ENCODE results near the gene IFITM5.
"Not testable (repeated sequence)": the region's sequence is repeated elsewhere in the genome, so short reads cannot be mapped to it uniquely, and the experiment has no call there.

The IFITM5 gene

GRCh38 chr11:299081-299891 lies at the start of gene IFITM5:
IFITM5 (minus strand) TSS chr11:299526; CDS start chr11:299490, 36 bp downstream.
- no peak for DNase-seq (ENCODE audit: low spot score)

DNA sequence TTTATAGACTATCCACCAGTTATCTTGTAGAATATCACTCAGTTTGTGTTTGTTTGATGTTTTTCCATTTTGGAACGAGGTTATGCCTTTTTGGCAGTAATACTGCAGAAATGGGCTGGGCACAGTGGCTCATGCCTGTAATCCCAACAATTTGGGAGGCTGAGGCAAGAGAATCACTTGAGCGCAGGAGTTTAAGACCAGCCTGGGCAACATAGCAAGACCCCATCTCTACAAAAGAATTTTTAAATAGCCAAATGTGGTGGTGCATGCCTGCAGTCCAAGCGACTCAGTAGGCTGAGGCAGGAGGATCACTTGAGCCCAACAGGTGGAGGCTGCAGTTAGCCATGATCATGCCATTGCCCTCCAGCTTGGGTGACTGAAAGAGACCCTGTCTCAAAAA lies 47.2 kb upstream of the IFITM5 start:
- no peak for DNase-seq (ENCODE audit: low spot score)

GRCh38 chr11:344836-345578 lies 45.7 kb upstream of the IFITM5 start:
- no peak for DNase-seq (ENCODE audit: low spot score)

- DNase-seq (ENCODE audit: low spot score) = no peak
Observed at GRCh38 chr11:342328-342727, 43.0 kb upstream of the IFITM5 start.

DNA sequence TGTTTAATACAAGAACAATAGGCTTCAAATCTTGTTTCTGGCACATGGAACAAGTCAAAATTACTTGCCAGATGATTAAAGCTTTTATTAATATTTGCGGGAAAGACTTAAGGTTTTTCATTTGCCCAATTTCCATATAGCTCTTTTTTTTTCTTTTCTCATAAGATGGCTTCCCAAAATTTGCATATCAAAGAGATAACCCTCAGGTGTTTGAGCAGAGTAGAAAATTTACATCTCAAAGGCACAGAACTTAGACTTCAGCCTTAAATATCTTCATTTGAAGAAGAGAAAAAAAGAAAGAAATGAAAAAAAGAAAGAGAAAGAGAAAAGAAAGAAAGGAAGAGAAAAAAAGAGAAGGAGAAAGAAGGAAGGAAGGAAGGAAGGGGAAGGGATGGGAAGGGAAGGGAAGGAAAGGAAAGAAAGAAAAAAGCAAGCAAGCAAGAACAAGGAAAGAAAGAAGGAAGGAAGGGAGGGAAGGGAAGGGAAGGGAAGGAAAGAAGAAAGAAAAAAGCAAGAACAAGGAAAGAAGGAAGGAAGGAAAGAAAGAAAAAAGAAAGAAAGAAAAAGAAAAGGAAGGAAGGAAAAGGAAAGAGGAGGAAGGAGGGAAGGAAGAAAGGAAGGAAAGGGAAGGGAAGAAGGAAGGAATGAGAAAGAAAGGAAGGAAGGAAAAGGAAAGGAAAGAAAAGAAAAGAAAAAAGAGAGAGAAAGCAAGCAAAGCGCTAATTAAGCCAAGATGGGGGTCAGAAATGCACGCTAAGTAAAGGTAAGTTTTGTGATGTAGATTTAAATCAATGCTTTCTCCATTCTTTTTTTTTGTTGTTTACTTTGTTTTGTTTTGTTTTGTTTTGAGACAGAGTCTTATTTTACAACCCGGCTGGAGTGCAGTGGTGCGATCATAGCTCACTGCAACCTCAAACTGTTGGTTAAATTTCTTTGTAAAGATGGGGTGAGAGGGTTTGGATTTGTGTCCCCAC lies 41.5 kb upstream of the IFITM5 start:
- no peak for DNase-seq (ENCODE audit: low spot score)

DNA sequence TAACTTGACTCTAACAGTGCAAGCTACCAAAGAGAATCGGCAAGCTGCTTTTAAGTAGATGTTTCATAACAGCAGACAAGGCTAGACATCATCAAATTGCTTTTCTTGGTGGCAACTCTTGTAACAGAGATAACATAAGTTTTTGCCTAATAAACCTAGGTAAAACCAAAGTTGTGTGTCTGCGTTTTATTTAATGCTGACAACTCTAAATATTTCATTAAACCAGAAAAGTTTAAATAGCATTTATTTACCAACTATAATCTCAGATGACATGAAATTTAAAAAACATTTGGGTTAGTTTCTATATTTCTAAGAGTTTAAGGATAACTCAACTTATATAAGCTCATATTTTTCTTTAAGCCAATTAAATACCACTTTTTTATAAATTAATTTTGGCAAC lies 40.6 kb upstream of the IFITM5 start:
- DNase-seq (ENCODE audit: low spot score) = no peak

- DNase-seq (ENCODE audit: low spot score) = no peak
Observed at GRCh38 chr11:337711-338110, 38.4 kb upstream of the IFITM5 start.

- no peak for DNase-seq (ENCODE audit: low spot score)
Observed at GRCh38 chr11:336659-337198, 37.4 kb upstream of the IFITM5 start.

GRCh38 chr11:335779-336658 lies 36.7 kb upstream of the IFITM5 start:
- DNase-seq (ENCODE audit: low spot score) = no peak

GRCh38 chr11:334264-334994 lies 35.1 kb upstream of the IFITM5 start:
- no peak for DNase-seq (ENCODE audit: low spot score)

GRCh38 chr11:333616-334263 lies 34.4 kb upstream of the IFITM5 start:
- DNase-seq (ENCODE audit: low spot score) = not testable (repeated sequence)

DNA sequence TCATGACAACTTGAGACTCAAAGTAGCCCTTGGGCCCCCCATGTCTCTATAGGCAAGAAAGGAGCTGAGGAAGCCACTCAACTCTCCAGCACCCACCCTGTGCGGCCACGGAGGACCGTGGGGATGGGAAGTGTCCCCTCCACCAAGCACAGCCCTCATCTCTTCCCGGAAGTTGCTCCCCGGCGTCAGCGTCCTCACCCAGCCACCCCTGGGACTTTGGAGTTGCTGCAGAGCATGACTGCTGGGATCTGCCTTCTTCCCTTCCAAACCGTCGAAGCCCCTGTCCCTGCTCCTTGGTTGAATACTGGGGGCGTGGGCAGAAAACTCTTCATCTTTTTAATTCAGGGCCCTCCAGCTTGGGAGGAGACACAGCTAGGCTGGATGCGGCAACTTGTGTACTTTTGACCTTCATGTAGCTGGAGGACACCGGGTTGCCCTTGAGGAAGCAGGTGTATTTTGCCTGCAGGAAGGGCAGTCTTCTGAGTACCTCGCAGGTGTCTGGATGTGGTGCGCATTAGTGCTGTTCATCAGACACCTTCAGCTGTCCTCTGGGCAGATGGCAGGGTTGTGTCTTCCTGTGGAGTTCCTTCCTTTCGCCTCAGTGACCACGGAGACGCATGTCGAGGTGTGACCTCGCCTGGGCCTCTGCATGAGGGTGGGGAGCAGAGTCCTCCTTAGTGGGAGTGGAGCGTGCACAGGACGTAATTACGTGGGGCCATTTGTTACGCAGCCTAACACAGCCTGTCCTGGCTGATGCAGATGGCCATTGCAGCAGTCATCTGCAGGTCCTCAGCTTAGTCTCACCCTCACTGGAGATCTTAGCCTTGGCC lies 33.5 kb upstream of the IFITM5 start:
- DNase-seq (ENCODE audit: low spot score) = no peak

DNA sequence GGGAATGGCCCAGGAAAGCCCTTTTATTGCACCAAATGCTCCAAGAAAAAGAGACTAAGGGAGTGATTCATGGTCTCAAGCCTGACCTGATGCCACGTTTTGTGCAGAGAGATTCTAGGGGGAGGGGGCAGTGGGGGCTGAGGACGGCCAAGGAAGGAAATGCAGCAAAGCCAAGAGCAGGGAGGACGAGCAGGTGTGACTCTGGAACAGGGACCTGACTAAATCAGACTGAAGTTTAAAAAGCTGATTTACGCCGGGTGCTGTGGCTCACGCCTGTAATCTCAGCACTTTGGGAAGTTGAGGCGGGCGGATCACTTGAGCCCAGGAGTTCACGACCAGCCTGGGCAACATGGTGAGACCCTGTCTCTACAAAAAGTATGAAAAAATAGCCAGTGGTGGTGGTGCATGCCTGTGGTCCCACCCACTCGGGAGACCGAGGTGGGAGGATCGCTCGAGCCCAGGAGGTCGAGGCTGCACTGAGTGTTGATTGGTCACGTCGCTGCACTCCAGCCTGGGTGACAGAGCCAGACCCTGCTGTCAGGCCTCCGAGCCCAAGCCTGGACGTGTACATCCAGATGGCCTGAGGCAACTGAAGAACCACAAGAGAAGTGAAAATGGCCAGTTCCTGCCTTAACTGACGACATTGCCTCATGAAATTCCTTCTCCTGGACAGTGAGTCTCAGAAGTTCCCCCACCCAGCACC lies 32.2 kb upstream of the IFITM5 start:
- no peak for DNase-seq (ENCODE audit: low spot score)

- DNase-seq (ENCODE audit: low spot score) = no peak
Observed at GRCh38 chr11:330694-331357, 31.5 kb upstream of the IFITM5 start.

GRCh38 chr11:330307-330693 lies 31.0 kb upstream of the IFITM5 start:
- no peak for DNase-seq (ENCODE audit: low spot score)

DNA sequence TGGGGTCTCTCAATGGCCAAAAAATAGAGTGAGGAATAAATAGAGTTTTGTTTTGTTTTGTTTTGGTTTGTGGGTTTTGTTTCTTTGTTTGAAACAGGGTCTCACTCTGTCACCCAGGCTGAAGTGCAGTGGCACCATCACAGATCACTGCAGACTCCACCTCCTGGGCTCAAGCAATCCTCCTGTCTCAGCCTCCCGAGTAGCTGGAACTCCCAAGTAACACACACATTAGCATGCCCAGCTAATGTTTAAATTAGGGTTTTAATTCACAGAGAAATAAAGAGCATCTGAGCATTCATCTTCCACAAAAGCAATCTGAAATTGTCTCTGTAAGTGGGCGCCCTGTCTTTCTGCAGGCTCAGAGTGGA lies 30.5 kb upstream of the IFITM5 start:
- no peak for DNase-seq (ENCODE audit: low spot score)

GRCh38 chr11:328516-329100 lies 29.3 kb upstream of the IFITM5 start:
- DNase-seq (ENCODE audit: low spot score) = not testable (repeated sequence)

Data from CD4-positive, alpha-beta T cell treated with Interleukin-6 at 100 ng/mL for 8 hours (primary cell).